IPS DF 6.9 (cell line): ENCODE measurements around the gene P2RX2.
A peak's percentile ranks its signal among the peaks of the same experiment; 100 is the strongest.

ENCODE experiments used
- DNase-seq: peaks from one replicate; pipeline ENCODE4 v3.0.0-alpha.2; 2013; ENCODE audit warnings: low read depth, low spot score
- H3K27ac ChIP-seq: one replicate; pipeline ENCODE4 v1.5.1; 2013; ENCODE audit warnings: low read length, control low read depth
- H3K27me3 ChIP-seq: 2 replicates; pipeline ENCODE4 v1.6.1; 2013; ENCODE audit warnings: mild to moderate bottlenecking, low read length; ENCODE audit not compliant: control insufficient read depth, insufficient read depth
- H3K36me3 ChIP-seq: 2 replicates; pipeline ENCODE4 v1.6.1; 2013; ENCODE audit warnings: low read length; ENCODE audit not compliant: control insufficient read depth, insufficient read depth
- H3K4me1 ChIP-seq: 2 replicates; pipeline ENCODE4 v1.6.1; 2013; ENCODE audit warnings: low read length; ENCODE audit not compliant: control insufficient read depth, insufficient read depth
- H3K4me3 ChIP-seq: 2 replicates; pipeline ENCODE4 v1.5.1; 2013; ENCODE audit warnings: mild to moderate bottlenecking, low read length
- H3K9me3 ChIP-seq: 2 replicates; pipeline ENCODE4 v1.6.1; 2013; ENCODE audit warnings: low read length, inconsistent platforms; ENCODE audit not compliant: control insufficient read depth, insufficient read depth
- WGBS: extraction: QIAGEN DNeasy Blood & Tissue Kit; methylation state at CpG from one replicate; pipeline ENCODE4 v1.1.7; 2013; ENCODE audit warnings: mixed read lengths, missing lambda C conversion rate; ENCODE audit not compliant: insufficient read length, insufficient coverage; 5-methylcytosine and 5-hydroxymethylcytosine counted together

P2RX2 gene

DNA sequence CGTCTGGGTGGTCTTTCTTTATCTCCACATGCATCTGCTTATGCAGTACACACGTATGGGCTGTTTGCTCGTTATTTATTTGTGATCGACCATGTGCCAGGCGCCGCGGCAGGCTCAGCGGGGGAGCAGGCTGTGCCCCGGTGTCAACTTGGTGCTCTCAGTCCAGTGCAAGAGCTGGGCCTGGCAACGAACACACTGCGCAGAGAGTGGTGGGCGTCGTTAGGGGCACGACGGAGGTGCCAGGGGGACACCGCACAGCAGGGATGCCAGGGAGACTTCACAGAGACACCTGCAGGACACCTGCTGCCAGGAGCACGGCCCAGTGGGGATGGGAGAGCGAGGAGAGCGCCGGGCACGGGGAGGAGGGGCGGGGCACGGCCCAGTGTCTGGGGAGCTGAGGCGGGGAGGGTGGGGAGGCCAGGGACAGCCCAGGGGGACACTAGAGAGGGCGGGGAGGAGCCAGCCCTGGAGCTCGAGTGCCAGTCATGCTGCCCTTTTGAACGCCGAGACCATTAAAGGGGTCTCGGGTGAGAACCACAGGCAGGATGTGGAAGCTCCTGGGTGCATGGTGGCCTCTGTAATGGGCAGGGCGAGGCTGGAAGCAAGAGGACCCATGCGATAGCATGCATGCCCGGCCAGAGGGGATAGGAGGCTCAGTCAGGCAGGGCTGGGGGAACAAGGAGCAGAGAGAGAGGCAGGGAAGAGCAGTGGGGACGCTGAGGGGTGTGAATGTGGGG, 7.5 kb upstream of the P2RX2 start:
- no peaks in the 10 kb centered on the region for H3K36me3 ChIP-seq
- no peak overlapping the region for H3K27ac ChIP-seq
- no peaks in the 10 kb centered on the region; the same call in 1 of the 2 replicates for H3K9me3 ChIP-seq
- peaks cover 17% of the 10 kb centered on the region for H3K27me3 ChIP-seq
- no peak overlapping the region for H3K4me3 ChIP-seq
- no peak for DNase-seq
- no CpG with 5 or more reads among the region's 33 CpGs for WGBS
- no peaks in the 10 kb centered on the region for H3K4me1 ChIP-seq

DNA sequence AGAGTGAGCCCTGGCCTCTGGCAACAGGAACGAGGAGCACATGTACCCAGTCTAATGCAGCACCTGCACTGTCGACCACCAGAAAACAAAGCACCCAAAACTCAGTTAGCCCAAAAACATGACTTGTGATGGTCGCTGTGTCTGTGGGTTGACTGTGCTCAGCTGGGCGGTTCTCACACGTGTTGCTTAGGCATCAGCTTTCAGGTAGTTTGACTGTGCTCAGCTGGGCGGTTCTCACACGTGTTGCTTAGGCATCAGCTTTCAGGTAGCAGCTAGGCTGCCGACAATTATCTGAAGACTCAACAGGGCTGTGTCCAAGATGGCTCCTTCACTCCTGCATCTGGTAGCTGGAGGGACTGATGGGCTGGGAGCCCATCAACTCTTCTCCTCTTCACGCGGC, 7.0 kb upstream of the P2RX2 start:
- H3K27me3 ChIP-seq: peaks cover 20% of the 10 kb centered on the region
- no peak overlapping the region for H3K4me3 ChIP-seq
- WGBS: no CpG with 5 or more reads among the region's 10 CpGs

DNA sequence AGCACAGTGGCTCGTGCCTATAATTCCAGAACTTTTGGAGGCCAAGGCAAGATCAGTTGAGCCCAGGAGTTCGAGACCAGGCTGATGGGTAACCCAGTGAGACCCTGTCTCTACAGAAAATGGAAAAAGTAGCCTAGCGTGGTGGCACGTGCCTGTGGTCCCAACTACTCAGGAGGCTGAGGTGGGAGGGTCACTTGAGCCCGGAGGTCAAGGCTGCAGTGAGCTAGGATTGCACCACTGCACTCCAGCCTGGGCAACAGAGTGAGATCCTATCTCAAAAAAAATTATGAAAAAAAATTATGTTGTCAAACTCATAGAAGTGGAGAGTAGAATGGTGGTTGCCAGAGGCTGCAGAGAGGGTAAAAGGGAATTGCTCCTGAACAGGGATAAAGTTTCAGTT, 4.5 kb upstream of the P2RX2 start:
- Histone ChIP-seq H3K9me3 (no peaks in the 10 kb centered on the region; the same call in 1 of the 2 replicates), H3K27me3 (peaks cover 30% of the 10 kb centered on the region), H3K27ac (no peak overlapping the region), H3K36me3 (no peaks in the 10 kb centered on the region), H3K4me1 (no peaks in the 10 kb centered on the region), H3K4me3 (no peak overlapping the region)
- no peak for DNase-seq
- no CpG with 5 or more reads among the region's 5 CpGs for WGBS

More for the DNA sequence above, 7.0 kb upstream of the P2RX2 start:
- Histone ChIP-seq H3K9me3 (no peaks in the 10 kb centered on the region; the same call in 1 of the 2 replicates), H3K36me3 (no peaks in the 10 kb centered on the region), H3K27ac (no peak overlapping the region), H3K4me1 (no peaks in the 10 kb centered on the region)
- DNase-seq: no peak

DNA sequence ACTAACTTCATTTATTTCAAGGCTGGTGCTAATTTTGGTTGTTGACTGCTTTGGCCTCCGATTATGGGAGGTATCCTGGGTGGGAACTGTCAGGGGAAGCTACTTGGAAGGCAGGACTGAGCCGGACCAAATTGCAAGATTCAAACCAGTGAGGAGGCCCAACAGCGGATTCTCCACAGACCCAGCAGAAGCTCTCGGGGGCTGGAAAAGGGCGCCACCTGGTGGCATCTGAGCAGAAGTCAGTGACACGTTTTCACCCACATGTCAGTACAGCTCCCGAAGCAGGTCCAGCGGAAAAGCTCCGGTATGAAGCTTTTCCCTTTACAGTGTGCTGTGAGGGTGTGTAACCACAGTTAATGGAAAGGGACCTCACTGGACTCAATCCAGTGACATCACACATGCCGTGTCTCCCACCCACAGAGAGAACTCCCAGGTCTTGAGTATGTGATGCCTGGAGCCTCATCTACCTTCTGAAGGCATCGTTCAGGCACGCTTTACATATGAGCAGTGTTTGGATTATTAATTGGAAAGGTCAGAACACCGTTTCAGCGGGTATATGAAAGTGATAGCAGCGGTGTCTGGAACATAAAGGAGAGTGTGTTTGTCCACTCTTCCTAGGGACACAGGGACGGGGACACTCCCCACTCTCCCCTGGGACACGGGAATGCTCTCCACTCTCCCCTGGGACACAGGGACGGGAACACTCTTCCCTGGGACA, 3.6 kb upstream of the P2RX2 start:
- DNase-seq: peak; percentile 82
- no peak overlapping the region for H3K4me3 ChIP-seq
- peaks cover 28% of the 10 kb centered on the region for H3K27me3 ChIP-seq
- no peaks in the 10 kb centered on the region for H3K36me3 ChIP-seq
- H3K4me1 ChIP-seq: no peaks in the 10 kb centered on the region
- no CpG with 5 or more reads among the region's 18 CpGs for WGBS
- H3K9me3 ChIP-seq: no peaks in the 10 kb centered on the region; the same call in 1 of the 2 replicates
- no peak overlapping the region for H3K27ac ChIP-seq

DNA sequence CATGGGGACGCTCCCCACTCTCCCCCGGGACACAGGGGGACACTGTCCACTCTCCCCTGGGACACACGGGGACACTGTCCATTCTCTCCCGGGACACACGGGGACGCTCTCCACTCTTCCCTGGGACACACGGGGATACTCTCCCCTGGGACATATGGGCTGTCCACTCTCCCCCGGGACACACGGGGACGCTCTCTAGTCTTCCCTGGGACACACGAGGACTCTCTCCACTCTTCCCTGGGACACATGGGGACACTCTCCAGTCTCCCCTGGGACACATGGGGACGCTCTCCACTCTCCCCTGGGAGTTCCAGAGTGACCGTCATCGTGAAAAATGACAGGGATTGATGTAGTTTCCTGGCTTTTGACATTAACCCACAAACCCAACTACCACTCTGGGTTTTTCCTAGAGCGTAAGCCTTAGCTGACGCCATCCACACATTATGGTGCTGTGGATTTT, 3.0 kb upstream of the P2RX2 start:
- no CpG with 5 or more reads among the region's 16 CpGs for WGBS
- no peak overlapping the region for H3K27ac ChIP-seq
- H3K27me3 ChIP-seq: peaks cover 28% of the 10 kb centered on the region
- H3K36me3 ChIP-seq: no peaks in the 10 kb centered on the region
- no peak for DNase-seq
- no peaks in the 10 kb centered on the region for H3K4me1 ChIP-seq
- H3K9me3 ChIP-seq: no peaks in the 10 kb centered on the region; the same call in 1 of the 2 replicates
- no peak overlapping the region for H3K4me3 ChIP-seq

DNA sequence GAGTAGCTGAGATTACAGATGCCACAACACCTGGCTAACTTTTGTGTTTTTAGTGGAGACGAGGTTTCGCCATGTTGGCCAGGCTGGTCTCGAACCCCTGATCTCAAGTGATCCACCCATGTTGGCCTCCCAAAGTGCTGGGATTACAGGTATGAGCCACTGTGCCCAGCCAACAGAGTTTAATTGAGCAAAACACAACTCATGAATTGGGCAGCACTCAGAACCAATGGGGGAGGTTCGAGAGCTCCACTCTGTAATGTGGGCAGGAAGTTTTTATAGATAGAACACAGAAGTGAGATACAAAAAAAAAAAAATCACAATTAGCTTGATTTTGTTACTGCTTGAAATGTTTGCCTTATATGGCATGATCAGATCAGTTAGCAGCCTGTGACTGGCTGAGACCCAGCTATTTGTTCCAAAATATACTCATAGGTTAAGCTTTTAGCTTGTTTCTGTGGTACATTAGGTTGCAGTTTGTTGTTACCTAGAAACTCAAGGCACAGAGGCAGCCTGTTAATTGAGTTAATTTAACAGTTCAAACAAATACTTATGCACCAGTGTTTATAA, 1.4 kb upstream of the P2RX2 start:
- H3K4me3 ChIP-seq: no peak overlapping the region
- no peak for DNase-seq
- no peaks in the 10 kb centered on the region for H3K36me3 ChIP-seq
- no peaks in the 10 kb centered on the region for H3K9me3 ChIP-seq
- H3K4me1 ChIP-seq: no peaks in the 10 kb centered on the region
- no peak overlapping the region for H3K27ac ChIP-seq
- H3K27me3 ChIP-seq: peaks cover 26% of the 10 kb centered on the region
- WGBS: no CpG with 5 or more reads among the region's 4 CpGs

DNA sequence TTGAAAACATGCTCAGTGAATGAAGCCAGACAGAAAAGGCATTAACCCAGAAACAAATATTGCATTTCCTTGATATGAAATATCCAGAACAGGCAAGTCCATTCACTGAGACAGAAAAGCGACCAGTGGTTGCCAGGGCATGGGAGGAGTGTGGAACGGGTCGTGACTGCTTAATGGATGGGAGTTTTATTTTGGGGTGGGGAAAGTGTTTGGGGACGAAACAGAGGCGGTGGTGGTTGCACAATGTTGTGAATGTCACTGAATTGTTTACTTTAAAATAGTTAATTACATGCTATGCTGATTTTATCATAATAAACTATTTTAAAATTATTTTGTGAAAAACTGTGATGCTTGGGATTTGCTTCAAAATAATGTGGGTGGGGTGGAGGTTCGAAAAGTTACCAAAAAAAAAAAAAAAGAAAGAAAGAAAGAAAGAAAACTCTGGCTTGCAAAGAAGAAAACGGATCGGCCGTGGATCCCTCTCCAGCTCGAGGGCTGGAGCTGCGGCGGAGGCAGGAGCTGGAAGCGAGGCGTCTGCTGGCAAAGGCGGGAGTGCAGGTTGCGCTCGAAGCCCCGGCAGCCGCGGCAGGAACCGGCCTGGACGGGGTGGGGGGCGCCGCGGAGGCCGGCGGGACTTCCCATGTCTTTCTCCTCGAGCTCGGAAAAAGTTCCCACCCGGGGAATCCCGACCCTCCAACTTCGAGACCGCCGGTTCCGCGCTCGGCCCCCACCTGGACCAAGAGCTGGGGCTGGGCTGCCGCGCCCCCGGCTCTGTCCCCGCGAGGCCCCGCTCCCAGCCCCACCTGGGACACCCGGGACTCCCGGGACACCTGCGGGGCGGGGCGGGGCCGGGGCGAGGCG, 524 bp upstream of the P2RX2 start:
- peak overlapping the region; percentile 58; the same call in 1 of the 2 replicates for H3K4me3 ChIP-seq
- WGBS: 100% methylated on average over 1 of the region's 51 CpGs
- H3K27me3 ChIP-seq: peaks cover 24% of the 10 kb centered on the region
- H3K27ac ChIP-seq: no peak overlapping the region
- no peaks in the 10 kb centered on the region for H3K4me1 ChIP-seq
- H3K9me3 ChIP-seq: no peaks in the 10 kb centered on the region
- DNase-seq: no peak
- no peaks in the 10 kb centered on the region for H3K36me3 ChIP-seq

DNA sequence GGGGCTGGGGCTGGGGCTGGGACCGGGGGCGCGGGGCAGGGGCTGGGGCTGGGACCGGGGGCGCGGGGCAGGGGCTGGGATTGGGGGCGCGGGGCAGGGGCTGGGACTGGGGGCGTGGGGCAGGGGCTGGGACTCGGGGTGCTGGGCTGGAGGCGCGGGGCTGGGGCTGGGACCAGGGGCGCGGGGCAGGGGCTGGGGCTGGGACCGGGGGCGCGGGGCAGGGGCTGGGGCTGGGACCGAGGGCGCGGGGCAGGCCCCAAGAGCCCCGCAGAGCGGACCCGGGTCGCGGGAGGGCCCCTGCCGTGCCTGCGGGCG, 452 bp downstream of the P2RX2 start:
- H3K4me3 ChIP-seq: no peak overlapping the region; the same call in 1 of the 2 replicates
- H3K27ac ChIP-seq: no peak overlapping the region
- WGBS: no CpG with 5 or more reads among the region's 28 CpGs
- no peaks in the 10 kb centered on the region; the same call in 1 of the 2 replicates for H3K36me3 ChIP-seq
- H3K4me1 ChIP-seq: no peaks in the 10 kb centered on the region
- no peaks in the 10 kb centered on the region for H3K9me3 ChIP-seq
- H3K27me3 ChIP-seq: peaks cover 24% of the 10 kb centered on the region
- no peak for DNase-seq

DNA sequence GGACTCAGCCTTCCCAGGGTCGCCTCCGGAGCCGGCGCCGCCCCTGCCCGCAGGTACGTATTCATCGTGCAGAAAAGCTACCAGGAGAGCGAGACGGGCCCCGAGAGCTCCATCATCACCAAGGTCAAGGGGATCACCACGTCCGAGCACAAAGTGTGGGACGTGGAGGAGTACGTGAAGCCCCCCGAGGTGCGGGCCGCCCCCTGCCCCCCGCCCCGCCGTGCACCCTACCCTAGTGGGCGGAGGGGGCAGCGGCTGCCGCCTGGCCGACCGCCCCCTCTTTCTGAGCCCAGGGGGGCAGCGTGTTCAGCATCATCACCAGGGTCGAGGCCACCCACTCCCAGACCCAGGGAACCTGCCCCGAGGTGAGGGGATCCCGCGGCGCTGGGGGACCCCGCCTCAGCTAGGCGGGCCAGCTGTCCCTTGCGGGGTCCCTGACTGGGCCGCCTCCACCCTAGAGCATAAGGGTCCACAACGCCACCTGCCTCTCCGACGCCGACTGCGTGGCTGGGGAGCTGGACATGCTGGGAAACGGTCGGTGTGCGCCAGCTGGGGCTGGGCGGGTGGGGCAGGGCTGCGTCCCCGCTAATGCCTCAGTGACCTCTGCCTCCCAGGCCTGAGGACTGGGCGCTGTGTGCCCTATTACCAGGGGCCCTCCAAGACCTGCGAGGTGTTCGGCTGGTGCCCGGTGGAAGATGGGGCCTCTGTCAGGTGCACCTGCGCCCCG, 973 bp downstream of the P2RX2 start:
- H3K9me3 ChIP-seq: no peaks in the 10 kb centered on the region
- no CpG with 5 or more reads among the region's 53 CpGs for WGBS
- no peak overlapping the region for H3K4me3 ChIP-seq
- H3K27ac ChIP-seq: no peak overlapping the region
- H3K27me3 ChIP-seq: peaks cover 24% of the 10 kb centered on the region
- H3K4me1 ChIP-seq: no peaks in the 10 kb centered on the region
- H3K36me3 ChIP-seq: peaks cover 5% of the 10 kb centered on the region
- DNase-seq: no peak
